ENCODE data around the gene SMC1A.
"Not testable (repeated sequence)": the region's sequence is repeated elsewhere in the genome, so short reads cannot be mapped to it uniquely, and the experiment has no call there.

The SMC1A gene

GRCh38 chrX:53422861-53423306 is 430 bp upstream of the SMC1A start, which contains the start of gene RIBC1:
Gene RIBC1 (plus strand): TSS chrX:53422873. CDS start chrX:53426277, 3,404 bp downstream.
- no peak for DNase-seq (ENCODE audit: low read depth, low spot score)

DNA sequence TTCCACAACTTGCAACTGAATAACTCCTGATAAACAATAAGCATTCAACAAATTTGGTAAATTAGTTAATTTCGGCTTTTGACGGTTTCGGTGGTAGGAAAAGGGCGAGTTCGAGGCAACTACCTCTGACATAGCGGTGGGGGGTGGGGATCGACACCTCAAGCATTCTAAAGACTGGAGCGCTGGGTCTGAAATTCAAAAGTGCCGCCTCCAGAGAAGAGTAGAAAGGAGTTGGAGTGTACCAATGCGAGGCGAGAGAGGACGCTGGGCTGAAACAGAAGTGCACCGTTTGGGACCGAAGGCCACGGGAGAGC is 725 bp downstream of the SMC1A start:
- no peak for DNase-seq (ENCODE audit: low read depth, low spot score)

GRCh38 chrX:53421125-53421524 is 1.3 kb downstream of the SMC1A start:
- no peak for DNase-seq (ENCODE audit: low read depth, low spot score)

DNA sequence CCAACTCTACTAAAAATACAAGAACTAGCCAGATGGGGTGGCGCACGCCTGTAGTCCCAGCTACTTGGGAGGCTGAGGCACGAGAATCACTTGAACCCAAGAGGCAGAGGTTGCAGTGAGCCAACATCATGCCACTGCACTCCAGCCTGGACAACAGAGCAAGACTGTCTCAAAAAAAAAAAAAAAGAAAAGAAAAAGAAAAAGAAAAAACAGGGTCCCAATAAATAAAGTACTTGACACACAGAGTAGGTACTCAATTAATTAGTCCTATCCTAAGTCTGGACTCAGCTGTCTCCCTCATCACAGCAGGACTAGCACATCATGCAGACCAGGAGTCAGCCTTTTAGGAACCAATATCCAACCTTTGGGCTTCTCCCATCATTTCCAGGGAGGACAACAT is 2.1 kb downstream of the SMC1A start:
- DNase-seq (ENCODE audit: low read depth, low spot score): not testable (repeated sequence)

DNA sequence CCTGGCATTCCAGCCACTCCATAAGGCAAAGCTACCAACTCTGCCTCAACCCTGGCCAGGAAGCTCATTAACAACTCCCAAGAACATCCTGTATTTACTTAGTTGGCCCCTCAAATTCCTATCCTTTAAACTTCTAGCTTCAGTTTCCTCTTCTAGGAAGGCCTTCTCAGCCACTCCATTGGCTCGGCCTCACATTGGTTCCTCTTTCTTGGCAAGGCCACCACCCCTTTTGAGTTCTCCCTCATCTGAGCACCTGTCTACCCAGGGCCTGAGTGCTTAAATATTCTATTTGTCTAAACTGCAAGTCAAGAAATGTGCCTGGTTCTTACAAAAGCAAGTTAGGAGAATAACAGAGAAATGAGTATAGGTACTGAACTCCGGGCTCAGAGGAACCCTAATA is 10.0 kb downstream of the SMC1A start:
- no peak for DNase-seq (ENCODE audit: low read depth, low spot score)

GRCh38 chrX:53403535-53403934 is 18.9 kb downstream of the SMC1A start:
- DNase-seq (ENCODE audit: low read depth, low spot score): no peak

DNA sequence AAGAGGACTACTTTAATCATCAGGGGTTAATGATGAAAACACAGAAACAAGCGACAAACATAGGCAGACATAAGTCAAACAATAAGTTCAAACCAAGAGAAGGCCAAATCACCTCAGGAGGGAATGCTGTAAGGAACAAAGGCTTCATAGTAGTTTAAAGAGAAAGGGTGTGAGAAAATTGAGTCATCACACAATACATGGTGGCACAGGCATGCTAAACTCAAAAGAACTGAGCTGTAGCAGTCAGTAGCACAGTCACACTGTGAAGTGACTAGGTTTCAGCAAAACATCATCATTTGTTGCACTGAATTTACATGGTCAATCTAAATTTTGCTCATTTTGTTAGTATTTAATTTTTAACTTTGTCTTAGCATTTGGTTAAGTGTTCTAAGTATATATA is 24.2 kb downstream of the SMC1A start:
- DNase-seq (ENCODE audit: low read depth, low spot score): no peak

GRCh38 chrX:53395605-53396298 is 26.7 kb downstream of the SMC1A start:
- DNase-seq (ENCODE audit: low read depth, low spot score): no peak

- no peak for DNase-seq (ENCODE audit: low read depth, low spot score)
Measured at GRCh38 chrX:53383376-53384076, 38.9 kb downstream of the SMC1A start.

DNA sequence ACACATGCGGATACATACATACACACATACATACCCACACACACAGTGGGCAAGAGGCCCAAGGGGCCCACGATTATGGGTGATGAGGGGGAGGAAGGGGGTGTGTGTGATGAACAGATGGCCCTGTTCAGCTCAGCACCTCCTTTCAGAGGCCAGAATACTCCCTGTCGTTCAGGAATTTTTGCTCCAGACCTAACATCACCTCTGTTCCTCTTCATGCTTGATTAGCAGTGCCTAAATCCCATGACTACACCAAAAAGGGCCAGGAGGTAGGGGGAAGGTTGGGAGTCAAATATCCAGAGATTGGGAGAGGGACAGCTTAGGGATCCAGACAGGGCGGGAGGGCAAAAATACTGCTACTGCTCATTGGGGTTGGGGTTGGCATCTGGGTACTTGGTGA is 42.7 kb downstream of the SMC1A start:
- no peak for DNase-seq (ENCODE audit: low read depth, low spot score)

DNA sequence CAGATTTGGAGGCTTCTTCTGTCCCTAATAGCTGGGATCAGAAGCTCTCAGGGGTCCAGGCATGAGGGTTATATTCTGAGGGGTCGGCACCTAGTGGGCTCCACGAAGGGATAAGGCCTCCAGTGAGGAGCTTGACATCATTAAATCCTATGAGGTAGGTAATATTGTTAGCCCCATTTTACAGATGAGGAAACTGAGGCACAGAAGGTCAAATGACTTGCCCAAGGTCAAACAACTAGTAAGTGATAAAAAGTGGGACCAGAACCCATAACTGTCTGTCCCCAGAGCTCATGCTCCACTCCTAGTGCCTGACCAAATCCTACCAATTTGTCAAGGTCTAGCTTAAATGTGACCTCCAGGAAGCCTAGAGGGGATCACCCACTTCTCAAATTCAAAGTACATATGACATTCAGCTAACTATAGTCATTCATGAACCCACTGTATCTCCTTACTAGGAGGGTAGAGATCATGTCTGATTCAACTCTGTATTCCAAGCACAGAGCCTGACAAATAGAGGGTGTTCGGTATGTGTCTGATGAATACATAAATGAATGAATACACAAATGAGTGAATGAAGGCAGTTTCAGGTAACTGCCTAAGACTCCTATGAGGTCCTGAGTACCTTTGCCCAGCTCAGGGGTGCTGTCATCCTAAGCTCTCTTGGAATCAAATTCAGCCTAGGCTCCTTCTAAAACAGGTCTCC is 43.3 kb downstream of the SMC1A start:
- DNase-seq (ENCODE audit: low read depth, low spot score): no peak

DNA sequence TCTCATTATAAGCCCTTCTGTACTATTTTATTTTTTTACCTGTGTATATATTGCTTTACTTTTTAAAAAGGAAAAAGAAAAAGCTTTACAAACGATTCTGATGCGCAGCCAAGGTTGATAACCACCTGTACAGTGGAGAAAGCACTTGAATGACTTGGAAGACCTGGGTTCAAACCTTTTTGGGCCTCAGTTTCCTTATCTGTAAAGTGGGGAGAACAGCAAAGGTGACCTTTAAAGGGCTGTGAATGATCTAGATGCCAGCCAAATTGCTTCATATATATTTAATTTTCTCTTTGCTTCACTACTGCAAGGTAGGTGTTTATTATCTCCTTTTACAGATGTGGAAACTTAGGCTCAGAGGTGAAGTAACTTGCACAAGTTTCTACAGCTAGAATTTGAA is 45.0 kb downstream of the SMC1A start:
- no peak for DNase-seq (ENCODE audit: low read depth, low spot score)

GRCh38 chrX:53376888-53377287 is 45.6 kb downstream of the SMC1A start:
- DNase-seq (ENCODE audit: low read depth, low spot score): no peak

GRCh38 chrX:53374923-53375322 is 47.5 kb downstream of the SMC1A start:
- no peak for DNase-seq (ENCODE audit: low read depth, low spot score)

GRCh38 chrX:53374222-53374820 is 48.1 kb downstream of the SMC1A start:
- DNase-seq (ENCODE audit: low read depth, low spot score): no peak

DNA sequence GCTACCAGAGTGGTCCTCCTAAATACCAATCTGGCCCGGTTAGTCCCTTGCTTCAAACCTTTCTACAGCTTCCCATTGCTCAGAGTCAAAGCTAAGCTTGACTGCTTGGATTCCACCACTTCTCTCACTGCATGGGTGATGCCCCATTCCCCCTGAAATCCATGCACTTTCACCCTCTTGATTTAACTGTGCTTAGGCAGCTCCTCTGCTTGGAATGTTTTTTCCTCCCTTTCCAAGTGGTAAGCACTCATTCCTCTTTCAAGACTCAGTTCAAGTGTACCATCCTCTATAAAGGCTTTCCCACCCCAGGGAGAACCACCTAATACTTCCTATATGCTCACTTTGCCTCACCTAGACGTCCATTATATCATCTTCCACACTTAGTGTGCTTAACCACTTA is 49.1 kb downstream of the SMC1A start:
- no peak for DNase-seq (ENCODE audit: low read depth, low spot score)

- not testable (repeated sequence) for DNase-seq (ENCODE audit: low read depth, low spot score)
Measured at GRCh38 chrX:53366454-53366853, 56.0 kb downstream of the SMC1A start.

DNA sequence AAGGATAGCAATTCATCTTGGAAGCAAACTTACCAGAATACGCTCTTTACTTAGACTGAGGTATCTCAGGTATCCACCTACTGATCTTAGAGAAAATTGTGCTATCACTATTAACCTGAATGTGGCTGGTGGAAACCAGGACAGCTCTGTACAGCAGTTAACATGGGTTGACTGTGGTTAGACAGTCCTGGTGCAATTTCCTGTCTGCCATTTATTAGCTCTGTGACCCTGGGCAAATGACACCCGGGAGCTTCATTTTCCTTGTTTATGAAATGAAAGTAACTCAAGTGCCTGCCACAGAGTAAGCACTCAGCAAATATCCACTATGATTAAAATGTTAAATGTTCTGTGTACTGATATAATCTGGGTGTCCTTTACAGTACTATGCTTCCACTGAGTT is 60.0 kb downstream of the SMC1A start:
- no peak for DNase-seq (ENCODE audit: low read depth, low spot score)

DNA sequence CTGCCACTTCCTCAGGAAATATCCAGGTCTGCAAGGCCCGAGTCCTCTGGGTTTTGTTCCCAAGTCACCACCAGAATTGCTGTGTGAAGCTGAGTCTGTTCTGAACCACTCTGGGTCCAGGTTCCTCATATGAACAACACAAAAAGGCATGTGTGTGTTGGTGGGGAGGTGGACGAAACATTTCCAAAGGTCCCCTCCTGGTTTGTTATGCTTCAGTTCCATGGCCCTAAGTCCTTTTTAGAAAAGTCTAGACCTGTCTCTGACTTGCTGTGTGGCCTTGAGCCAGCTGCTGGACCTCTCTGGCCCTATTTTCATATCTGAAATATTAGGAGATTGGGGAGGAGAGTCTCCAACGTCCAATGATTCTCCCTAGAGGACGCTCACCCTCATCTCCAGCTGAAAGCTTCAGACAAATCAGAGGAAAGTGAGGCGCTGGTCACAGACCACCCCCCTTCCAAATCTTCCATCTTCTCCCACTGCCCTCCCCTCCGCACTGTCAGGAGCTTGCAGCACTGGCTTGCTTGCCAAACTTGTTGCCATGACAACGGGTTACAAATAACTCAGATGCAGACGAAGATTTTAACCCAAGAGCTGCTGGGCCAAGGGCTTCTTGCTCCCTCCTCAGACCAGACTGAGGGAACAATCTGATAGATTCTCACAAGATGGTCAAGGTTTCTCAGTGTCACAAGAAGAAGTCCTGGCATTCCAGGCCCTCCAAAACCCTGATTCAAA is 64.5 kb downstream of the SMC1A start:
- DNase-seq (ENCODE audit: low read depth, low spot score): no peak

DNA sequence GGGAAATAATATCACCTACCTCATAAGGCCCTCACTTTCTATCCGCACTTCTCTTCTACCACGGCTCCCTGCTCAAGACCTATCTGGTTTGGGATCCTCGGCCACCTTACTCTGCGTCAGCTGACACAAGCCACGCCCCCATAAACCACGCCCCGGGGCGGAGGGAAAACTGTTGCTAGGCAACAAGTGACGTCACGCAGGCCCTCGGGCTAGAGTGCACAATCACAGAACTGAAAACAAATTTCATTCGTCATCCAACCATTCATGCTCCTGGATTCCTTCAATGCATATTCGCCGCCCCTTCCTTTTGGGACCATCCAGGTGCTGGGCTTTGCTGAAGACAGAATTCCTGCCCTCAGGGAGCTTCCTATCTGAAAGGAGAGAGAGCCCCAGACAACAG is 66.3 kb downstream of the SMC1A start:
- DNase-seq (ENCODE audit: low read depth, low spot score): no peak

DNA sequence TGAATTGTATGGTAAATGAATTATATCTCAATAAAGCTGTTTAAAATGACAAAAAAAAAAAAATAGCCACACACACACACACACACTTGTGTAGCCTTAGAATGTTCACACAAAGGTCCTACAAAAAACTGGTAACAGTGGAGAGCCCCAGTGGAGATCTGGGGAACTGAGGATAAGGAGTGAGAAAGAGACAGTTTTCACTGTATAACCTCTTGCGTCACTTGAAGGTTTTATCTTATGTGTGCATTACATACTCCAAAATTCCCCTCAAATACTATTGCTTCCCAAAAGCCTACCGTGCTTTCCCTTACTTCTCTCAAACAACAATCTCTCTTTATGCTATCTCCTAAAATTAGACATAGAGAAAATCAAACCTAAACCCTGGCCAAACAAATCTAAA is 67.8 kb downstream of the SMC1A start:
- DNase-seq (ENCODE audit: low read depth, low spot score): no peak

DNA sequence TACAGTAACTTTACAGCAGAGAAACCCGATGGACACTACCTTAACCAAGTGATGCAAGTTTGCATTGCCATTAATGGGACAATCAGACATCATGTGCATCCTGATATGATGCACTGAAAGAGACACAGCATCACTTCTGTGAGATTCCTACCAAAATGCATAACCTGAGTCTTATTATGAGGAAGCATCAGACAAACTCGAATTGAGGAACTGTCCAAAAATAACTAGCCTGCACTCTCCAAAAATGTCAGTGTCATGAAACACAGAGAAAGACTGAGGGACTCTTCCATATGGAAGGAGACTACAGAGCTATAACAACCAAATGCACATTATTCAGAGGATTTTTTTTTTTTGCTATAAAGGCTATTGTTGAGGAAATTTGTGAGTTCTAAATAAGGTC is 74.5 kb downstream of the SMC1A start:
- DNase-seq (ENCODE audit: low read depth, low spot score): no peak
